GM21526 (cell line): ENCODE measurements around the gene APEH.

Source experiments
- ATAC-seq: cut with Tn5 transposase; IDR thresholded peaks from one replicate; pipeline ENCODE4 v1.9.1; 2021; ENCODE audit warnings: moderate library complexity; ENCODE audit not compliant: unreplicated experiment, low FRiP score

The APEH gene

GRCh38 chr3:49722896-49723295, 48.7 kb downstream of the APEH start:
- no peak for ATAC-seq

- ATAC-seq, result no peak
These were observed 49.1 kb downstream of the APEH start for GRCh38 chr3:49723296-49723627.

- ATAC-seq, result peak; percentile 65
These were observed 49.7 kb downstream of the APEH start, which contains the start of gene GMPPB for GRCh38 chr3:49723628-49724551. Gene GMPPB, minus strand, starts transcription at chr3:49723951. Its CDS starts 225 bp downstream, at chr3:49723726.

GRCh38 chr3:49724586-49724985, 50.4 kb downstream of the APEH start:
- ATAC-seq, result no peak

- no peak for ATAC-seq
These were observed 51.9 kb downstream of the APEH start for GRCh38 chr3:49725906-49726681.

- no peak for ATAC-seq
These were observed 53.2 kb downstream of the APEH start for GRCh38 chr3:49727154-49727923.

- ATAC-seq, result no peak
These were observed 53.8 kb downstream of the APEH start for GRCh38 chr3:49727924-49728361.

- ATAC-seq, result no peak
These were observed 55.9 kb downstream of the APEH start for GRCh38 chr3:49729966-49730609.

GRCh38 chr3:49732597-49732996, 58.4 kb downstream of the APEH start:
- no peak for ATAC-seq

GRCh38 chr3:49733551-49733950, 59.4 kb downstream of the APEH start:
- no peak for ATAC-seq
